Measurements from ENCODE around the gene TMEM219.

The TMEM219 gene

GRCh38 chr16:29983420-29984136 lies 21.7 kb downstream of the TMEM219 start:
- DNase-seq, result no peak

- no peak for DNase-seq
These were observed 22.4 kb downstream of the TMEM219 start for GRCh38 chr16:29984137-29984763.

- no peak for DNase-seq
These were observed 22.9 kb downstream of the TMEM219 start for GRCh38 chr16:29984764-29985147.

- no peak for DNase-seq
These were observed 23.5 kb downstream of the TMEM219 start for GRCh38 chr16:29985271-29985811.

GRCh38 chr16:29986231-29986630 lies 24.4 kb downstream of the TMEM219 start:
- DNase-seq, result no peak

GRCh38 chr16:29986931-29987330 lies 25.1 kb downstream of the TMEM219 start:
- no peak for DNase-seq

- DNase-seq, result no peak
These were observed 25.6 kb downstream of the TMEM219 start for GRCh38 chr16:29987371-29988085.

- DNase-seq, result no peak
These were observed 26.6 kb downstream of the TMEM219 start for GRCh38 chr16:29988346-29989075.

GRCh38 chr16:29989111-29989858 lies 27.4 kb downstream of the TMEM219 start:
- no peak for DNase-seq

- DNase-seq, result no peak
These were observed 28.2 kb downstream of the TMEM219 start for GRCh38 chr16:29990034-29990433.

- no peak for DNase-seq
These were observed 29.1 kb downstream of the TMEM219 start for GRCh38 chr16:29990883-29991570.

- no peak for DNase-seq
These were observed 29.7 kb downstream of the TMEM219 start for GRCh38 chr16:29991571-29991904.

- no peak for DNase-seq
These were observed 30.6 kb downstream of the TMEM219 start for GRCh38 chr16:29992344-29992967.

GRCh38 chr16:29993191-29993902 lies 31.5 kb downstream of the TMEM219 start:
- DNase-seq, result no peak

GRCh38 chr16:29993903-29994599 lies 32.2 kb downstream of the TMEM219 start:
- DNase-seq, result no peak

GRCh38 chr16:29994600-29995323 lies 32.9 kb downstream of the TMEM219 start:
- DNase-seq, result no peak

- DNase-seq, result peak; percentile 63
These were observed 33.5 kb downstream of the TMEM219 start, which contains the start of gene HIRIP3 for GRCh38 chr16:29995324-29995910. TSS of gene HIRIP3 (minus strand) at chr16:29995617. CDS start at chr16:29995605, 12 bp downstream.

GRCh38 chr16:29995911-29996765 lies 34.3 kb downstream of the TMEM219 start, which contains the start of gene INO80E:
TSS of gene INO80E (plus strand) at chr16:29996241. CDS start at chr16:29996311, 70 bp downstream.
- peak; percentile 72 for DNase-seq

Measured in NCI-H748 treated with DMSO at 0.1 percent for 48 hours (cell line).